Natural killer cell (primary cell): ENCODE results near the gene MCM7. TPM values are rescaled to one million over a fixed set of nuclear protein-coding genes. Genes with fewer than 3 reads are reported as not detected.

Source experiments
- ATAC-seq, 3 donors: fragments of 150-1000 bp in 2 of 3; fragments of 200-7000 bp in 1 of 3; cut with Tn5 transposase; 1 replicate in 1 of 3; 2 replicates in 2 of 3; pipeline ENCODE4 v1.10.0; 2021; ENCODE audit warnings: mild to moderate bottlenecking in 2 of 3, moderate library complexity in 2 of 3
- DNase-seq, 2 donors: peaks; one replicate each; pipeline versions ENCODE4 v3.0.0 to v3.0.0-alpha.2; 2013 to 2021; ENCODE audit warnings: mixed read lengths in 1 of 2
- H3K27ac ChIP-seq: one replicate; pipeline ENCODE4 v1.5.1; 2013; ENCODE audit warnings: mild to moderate bottlenecking, low read length
- H3K27me3 ChIP-seq: one replicate; pipeline ENCODE4 v1.6.1; 2013; ENCODE audit warnings: low read length; ENCODE audit not compliant: control insufficient read depth, insufficient read depth
- H3K36me3 ChIP-seq: one replicate; pipeline ENCODE4 v1.6.1; 2013; ENCODE audit warnings: low read length; ENCODE audit not compliant: control insufficient read depth, insufficient read depth
- H3K4me1 ChIP-seq: one replicate; pipeline ENCODE4 v1.6.1; 2013; ENCODE audit warnings: low read length; ENCODE audit not compliant: control insufficient read depth, insufficient read depth
- H3K4me3 ChIP-seq: one replicate; pipeline ENCODE4 v1.5.1; 2013; ENCODE audit warnings: low read length
- H3K9me3 ChIP-seq: one replicate; pipeline ENCODE4 v1.6.1; 2013; ENCODE audit warnings: low read length; ENCODE audit not compliant: control insufficient read depth, insufficient read depth
- H3K27ac Mint-ChIP-seq, 2 donors: one replicate each; pipeline ENCODE4 v1.8.0; 2022; ENCODE audit warnings: mild to moderate bottlenecking in 2 of 2, mixed read lengths in 2 of 2, moderate library complexity in 1 of 2
- H3K27me3 Mint-ChIP-seq, 2 donors: one replicate each; pipeline ENCODE4 v1.8.0; 2022; ENCODE audit warnings: low read depth in 2 of 2, mixed read lengths in 2 of 2
- H3K36me3 Mint-ChIP-seq: one replicate; pipeline ENCODE4 v1.8.0; 2022; ENCODE audit warnings: mixed read lengths
- H3K4me1 Mint-ChIP-seq, 2 donors: one replicate each; pipeline ENCODE4 v1.8.0; 2022; ENCODE audit warnings: mixed read lengths in 2 of 2
- H3K4me3 Mint-ChIP-seq: one replicate; pipeline ENCODE4 v1.8.0; 2022; ENCODE audit warnings: mild to moderate bottlenecking, moderate library complexity, mixed read lengths
- H3K9me3 Mint-ChIP-seq, 2 donors: one replicate each; pipeline ENCODE4 v1.8.0; 2022; ENCODE audit warnings: mixed read lengths in 2 of 2
- CTCF ChIP-seq: fragments of 200-600 bp; IDR thresholded peaks from one replicate; pipeline ENCODE4 v1.8.0; 2022; ENCODE audit warnings: antibody characterized with exemption
- WGBS: methylation state at CpG from one replicate; pipeline ENCODE4 v1.1.7; 2013; ENCODE audit warnings: missing lambda C conversion rate; ENCODE audit not compliant: insufficient coverage; 5-methylcytosine and 5-hydroxymethylcytosine counted together
- intact Hi-C: fragments of 100-400 bp; cut with micrococcal nuclease; formaldehyde crosslinking; loops from one replicate; pipeline ENCODE4 v1.14.2; 2022
- total RNA-seq, 4 donors: library from RNA; stranded (reverse); fragments of 120-200 nt in 1 of 4; gene quantifications; one replicate each; pipeline versions ENCODE4 v1.2.3 to v1.2.4, GENCODE V29; 2013 to 2022

MCM7 gene
- total RNA-seq, 3 donors from 2014 or later (not counting 1 experiment from before 2014, with no cell fraction given), result 112 to 214 (median 137) TPM

- 95% methylated on average over 7 of the region's 9 CpGs for WGBS
- H3K4me1 Mint-ChIP-seq, result no peaks in the 10 kb centered on the region
- intact Hi-C loops, result no loop called here
- no peak for TF ChIP-seq CTCF
- H3K27me3 Mint-ChIP-seq, result no peaks in the 10 kb centered on the region
- peaks cover 29% of the 10 kb centered on the region for H3K36me3 ChIP-seq
- H3K27ac Mint-ChIP-seq, result no peak overlapping the region
- DNase-seq, result no peak
- no peak overlapping the region for H3K27ac ChIP-seq
- H3K9me3 ChIP-seq, result no peaks in the 10 kb centered on the region
- H3K36me3 Mint-ChIP-seq, result no peaks in the 10 kb centered on the region
- no peaks in the 10 kb centered on the region for H3K4me1 ChIP-seq
- ATAC-seq, result no peak
- no peak overlapping the region for H3K4me3 ChIP-seq
- H3K27me3 ChIP-seq, result no peaks in the 10 kb centered on the region
- no peaks in the 10 kb centered on the region for H3K9me3 Mint-ChIP-seq
- H3K4me3 Mint-ChIP-seq, result no peak overlapping the region
Observed at GRCh38 chr7:100064162-100064561, 37.0 kb downstream of the MCM7 start.

GRCh38 chr7:100063376-100063775 lies 37.8 kb downstream of the MCM7 start:
- no peaks in the 10 kb centered on the region for H3K9me3 Mint-ChIP-seq

GRCh38 chr7:100061518-100062193 lies 39.5 kb downstream of the MCM7 start:
- Histone ChIP-seq H3K27ac (no peak overlapping the region), H3K4me3 (no peak overlapping the region), H3K9me3 (no peaks in the 10 kb centered on the region), H3K36me3 (peaks cover 47% of the 10 kb centered on the region), H3K27me3 (no peaks in the 10 kb centered on the region), H3K4me1 (no peaks in the 10 kb centered on the region)
- ATAC-seq (no peak), DNase-seq (no peak)
- intact Hi-C loops, result no loop called here
- peak overlapping the region in 1 of 2 donors; percentile 63 for H3K27ac Mint-ChIP-seq
- no peaks in the 10 kb centered on the region for H3K9me3 Mint-ChIP-seq
- WGBS, result 99% methylated on average over 10 of the region's 11 CpGs
- no peaks in the 10 kb centered on the region for H3K4me1 Mint-ChIP-seq
- no peaks in the 10 kb centered on the region for H3K27me3 Mint-ChIP-seq
- no peak overlapping the region for H3K4me3 Mint-ChIP-seq
- no peaks in the 10 kb centered on the region for H3K36me3 Mint-ChIP-seq
- no peak for TF ChIP-seq CTCF

More at GRCh38 chr7:100063376-100063775, 37.8 kb downstream of the MCM7 start:
- H3K36me3 Mint-ChIP-seq, result no peaks in the 10 kb centered on the region
- Histone ChIP-seq H3K4me1 (no peaks in the 10 kb centered on the region), H3K27ac (no peak overlapping the region), H3K4me3 (no peak overlapping the region), H3K27me3 (no peaks in the 10 kb centered on the region), H3K36me3 (peaks cover 32% of the 10 kb centered on the region), H3K9me3 (no peaks in the 10 kb centered on the region)
- intact Hi-C loops, result no loop called here
- no peak for TF ChIP-seq CTCF
- no peak overlapping the region for H3K4me3 Mint-ChIP-seq
- H3K27ac Mint-ChIP-seq, result no peak overlapping the region
- WGBS, result 96% methylated on average over 4 of the region's 4 CpGs
- DNase-seq, result no peak
- no peaks in the 10 kb centered on the region for H3K4me1 Mint-ChIP-seq
- no peak for ATAC-seq
- no peaks in the 10 kb centered on the region for H3K27me3 Mint-ChIP-seq
